ENCODE results near the gene POLR1H. TPM values are rescaled to one million over a fixed set of nuclear protein-coding genes. Genes with fewer than 3 reads are reported as not detected.

POLR1H gene
- total RNA-seq, 2 donors from 2014 or later, result 41.5 to 58.1 TPM

DNA sequence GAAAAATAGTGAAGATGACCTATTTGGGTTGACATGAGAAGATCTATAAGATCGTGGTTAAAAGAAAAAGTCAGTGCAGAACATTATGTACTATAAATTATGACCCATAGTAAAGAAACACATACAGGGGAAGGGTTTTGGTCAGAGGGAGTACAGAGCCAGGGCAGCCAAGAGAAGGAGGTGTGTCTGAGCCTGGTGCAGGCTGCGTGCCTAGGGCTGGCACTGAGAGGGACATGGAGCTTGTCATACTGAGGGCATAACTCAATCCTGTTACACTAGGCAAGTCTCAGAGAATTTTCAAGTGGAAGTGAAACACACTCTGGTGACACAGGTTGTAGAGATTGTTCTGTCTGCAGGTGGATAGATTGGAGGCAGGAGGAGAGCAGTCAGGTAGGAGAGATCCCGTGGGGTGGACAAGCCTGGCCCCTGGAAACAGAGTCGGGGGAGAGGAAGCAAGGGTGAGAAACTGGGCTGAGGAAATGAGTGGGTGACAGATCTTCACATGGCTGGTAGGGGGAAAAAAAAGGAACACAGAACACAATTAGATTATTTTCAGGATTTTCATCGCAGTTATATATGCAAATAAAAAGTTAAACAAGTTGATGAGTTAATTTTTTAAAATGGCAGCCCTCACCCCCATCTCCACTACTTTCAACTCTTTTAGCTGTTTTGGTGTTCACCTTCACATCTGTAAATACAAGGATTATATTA is 33.0 kb downstream of the POLR1H start:
- Mint-ChIP-seq H3K27ac (no peak overlapping the region), H3K4me1 (ENCODE audit: low read depth in 2 of 2) (no peaks in the 10 kb centered on the region), H3K4me3 (no peak overlapping the region), H3K36me3 (no peaks in the 10 kb centered on the region), H3K9me3 (no peaks in the 10 kb centered on the region), H3K27me3 (peaks cover 58 to 85% of the 10 kb centered on the region in 2 donors)
- DNase-seq (ENCODE audit: low spot score), result no peak
- ATAC-seq, result no peak

- no peaks in the 10 kb centered on the region for H3K36me3 Mint-ChIP-seq
- no peak overlapping the region for H3K27ac Mint-ChIP-seq
- H3K4me3 Mint-ChIP-seq, result no peak overlapping the region
Measured at GRCh38 chr6:30096829-30097228, 35.8 kb downstream of the POLR1H start.

GRCh38 chr6:30097902-30098768 is 37.1 kb downstream of the POLR1H start:
- Mint-ChIP-seq H3K27ac (no peak overlapping the region), H3K27me3 (peaks cover 63 to 77% of the 10 kb centered on the region in 2 donors), H3K4me3 (no peak overlapping the region), H3K36me3 (no peaks in the 10 kb centered on the region), H3K4me1 (ENCODE audit: low read depth in 2 of 2) (peaks cover 26 to 28% of the 10 kb centered on the region in 2 donors), H3K9me3 (no peaks in the 10 kb centered on the region)
- DNase-seq (ENCODE audit: low spot score), result no peak
- no peak for ATAC-seq

More at GRCh38 chr6:30096829-30097228, 35.8 kb downstream of the POLR1H start:
- no peak for DNase-seq (ENCODE audit: low spot score)
- no peak for ATAC-seq
- Mint-ChIP-seq H3K9me3 (no peaks in the 10 kb centered on the region), H3K4me1 (ENCODE audit: low read depth in 2 of 2) (peaks cover 17 to 19% of the 10 kb centered on the region in 2 donors), H3K27me3 (peaks cover 69 to 90% of the 10 kb centered on the region in 2 donors)

- ATAC-seq, result no peak
- Mint-ChIP-seq H3K27me3 (peaks cover 57 to 58% of the 10 kb centered on the region in 2 donors), H3K36me3 (no peaks in the 10 kb centered on the region), H3K9me3 (no peaks in the 10 kb centered on the region), H3K27ac (no peak overlapping the region), H3K4me3 (peak overlapping the region; percentile 61), H3K4me1 (ENCODE audit: low read depth in 2 of 2) (peaks cover 31 to 33% of the 10 kb centered on the region in 2 donors)
- DNase-seq (ENCODE audit: low spot score), result no peak
Measured at GRCh38 chr6:30100154-30100553, 39.1 kb downstream of the POLR1H start.

- ATAC-seq (no peak), DNase-seq (ENCODE audit: low spot score) (no peak)
- no peaks in the 10 kb centered on the region for H3K9me3 Mint-ChIP-seq
- no peaks in the 10 kb centered on the region for H3K36me3 Mint-ChIP-seq
- H3K4me3 Mint-ChIP-seq, result peak overlapping the region; percentile 79
- peaks cover 31 to 33% of the 10 kb centered on the region in 2 donors for H3K4me1 Mint-ChIP-seq (ENCODE audit: low read depth in 2 of 2)
- peaks cover 52 to 54% of the 10 kb centered on the region in 2 donors for H3K27me3 Mint-ChIP-seq
- no peak overlapping the region for H3K27ac Mint-ChIP-seq
Measured at GRCh38 chr6:30100585-30101443, 39.7 kb downstream of the POLR1H start.

- Mint-ChIP-seq H3K27me3 (peaks cover 49 to 55% of the 10 kb centered on the region in 2 donors), H3K4me3 (peak overlapping the region; percentile 79), H3K4me1 (ENCODE audit: low read depth in 2 of 2) (peaks cover 31 to 33% of the 10 kb centered on the region in 2 donors), H3K9me3 (no peaks in the 10 kb centered on the region), H3K27ac (peak overlapping the region in 1 of 2 donors; percentile 58), H3K36me3 (no peaks in the 10 kb centered on the region)
- ATAC-seq, result peak; percentile 88 to 94
- DNase-seq (ENCODE audit: low spot score), result peak; percentile 84
Measured at GRCh38 chr6:30101444-30102413, 40.7 kb downstream of the POLR1H start.

GRCh38 chr6:30102414-30102969 is 41.4 kb downstream of the POLR1H start:
- peak overlapping the region; percentile 79 for H3K4me3 Mint-ChIP-seq
- H3K27me3 Mint-ChIP-seq, result peaks cover 44 to 49% of the 10 kb centered on the region in 2 donors
- H3K27ac Mint-ChIP-seq, result peak overlapping the region in 1 of 2 donors; percentile 58
- peaks cover 31 to 33% of the 10 kb centered on the region in 2 donors for H3K4me1 Mint-ChIP-seq (ENCODE audit: low read depth in 2 of 2)
- ATAC-seq, result no peak
- no peaks in the 10 kb centered on the region for H3K9me3 Mint-ChIP-seq
- DNase-seq (ENCODE audit: low spot score), result no peak
- no peaks in the 10 kb centered on the region for H3K36me3 Mint-ChIP-seq

DNA sequence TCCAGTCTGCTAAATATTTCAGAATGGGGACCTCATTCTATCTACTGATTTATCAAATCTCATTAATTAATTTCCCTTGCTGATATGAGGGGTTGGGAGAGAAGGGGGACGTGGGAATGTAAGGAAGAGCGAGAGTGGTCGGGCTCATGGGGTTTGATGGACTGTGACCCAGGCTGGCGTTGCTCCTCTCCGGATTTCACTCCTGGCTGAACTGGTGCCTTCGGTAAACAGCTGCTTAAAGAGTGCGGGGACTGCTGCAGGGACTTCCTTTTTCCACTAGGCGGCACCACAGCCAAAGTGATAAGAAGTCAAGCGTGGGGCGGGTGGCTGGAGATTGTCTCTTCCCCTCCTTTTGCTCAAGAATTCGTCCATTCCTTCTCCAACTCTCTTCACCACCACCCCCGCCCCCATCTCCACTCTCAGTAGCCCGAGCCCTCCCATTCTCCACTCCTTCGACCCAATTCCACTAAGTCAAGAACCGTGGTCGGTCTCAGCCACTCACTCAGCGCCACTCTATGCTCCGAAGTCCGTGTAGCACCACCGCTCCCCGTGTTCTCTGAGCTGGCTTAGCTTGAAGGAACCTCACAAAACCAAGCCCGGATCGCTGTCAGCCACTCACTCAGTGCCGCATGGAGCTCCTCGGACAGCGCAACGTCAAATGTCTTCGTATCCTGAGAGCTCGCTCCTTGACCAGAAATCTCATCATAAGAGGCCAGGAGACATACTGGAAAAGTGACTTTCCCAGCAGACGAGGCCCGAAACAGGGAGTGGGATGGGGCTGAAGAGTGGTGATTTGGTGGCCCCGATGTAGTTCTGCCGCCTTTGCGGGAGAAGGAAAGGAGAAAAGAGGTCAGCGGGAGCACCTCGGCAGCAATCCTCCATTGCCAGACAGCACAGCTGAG is 42.2 kb downstream of the POLR1H start:
- Mint-ChIP-seq H3K4me3 (peak overlapping the region; percentile 79), H3K27me3 (peaks cover 44 to 50% of the 10 kb centered on the region in 2 donors), H3K27ac (peak overlapping the region in 1 of 2 donors; percentile 58), H3K9me3 (no peaks in the 10 kb centered on the region), H3K36me3 (no peaks in the 10 kb centered on the region), H3K4me1 (ENCODE audit: low read depth in 2 of 2) (peaks cover 35 to 37% of the 10 kb centered on the region in 2 donors)
- peak; percentile 83 to 85 for ATAC-seq
- peak; percentile 85 for DNase-seq (ENCODE audit: low spot score)

DNA sequence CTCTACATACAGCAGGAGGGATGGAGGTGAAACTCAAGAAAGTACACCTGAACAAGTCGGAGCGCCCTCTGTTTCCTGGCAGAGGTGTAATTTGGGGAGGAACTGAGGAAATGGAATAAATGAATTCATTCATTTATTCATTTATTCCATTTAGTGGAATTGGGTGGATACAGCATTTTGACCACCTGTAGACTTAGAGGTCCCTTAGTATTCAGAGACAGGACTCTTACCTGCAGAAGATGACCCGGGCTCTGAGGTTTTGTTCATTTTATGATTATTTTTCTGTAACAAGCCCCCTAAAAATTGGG is 42.8 kb downstream of the POLR1H start:
- no peaks in the 10 kb centered on the region for H3K36me3 Mint-ChIP-seq
- H3K27ac Mint-ChIP-seq, result no peak overlapping the region
- H3K4me3 Mint-ChIP-seq, result peak overlapping the region; percentile 79
- no peak for ATAC-seq
- no peak for DNase-seq (ENCODE audit: low spot score)
- H3K9me3 Mint-ChIP-seq, result no peaks in the 10 kb centered on the region
- peaks cover 37 to 40% of the 10 kb centered on the region in 2 donors for H3K4me1 Mint-ChIP-seq (ENCODE audit: low read depth in 2 of 2)
- H3K27me3 Mint-ChIP-seq, result peaks cover 44 to 49% of the 10 kb centered on the region in 2 donors

- Mint-ChIP-seq H3K27me3 (peaks cover 40 to 46% of the 10 kb centered on the region in 2 donors), H3K36me3 (no peaks in the 10 kb centered on the region), H3K27ac (no peak overlapping the region), H3K4me1 (ENCODE audit: low read depth in 2 of 2) (peaks cover 37 to 41% of the 10 kb centered on the region in 2 donors), H3K9me3 (no peaks in the 10 kb centered on the region), H3K4me3 (no peak overlapping the region)
- ATAC-seq (no peak), DNase-seq (ENCODE audit: low spot score) (no peak)
Measured at GRCh38 chr6:30104661-30105060, 43.6 kb downstream of the POLR1H start.

- ATAC-seq (no peak), DNase-seq (ENCODE audit: low spot score) (no peak)
- Mint-ChIP-seq H3K4me3 (no peak overlapping the region), H3K36me3 (no peaks in the 10 kb centered on the region), H3K27me3 (peaks cover 48 to 53% of the 10 kb centered on the region in 2 donors), H3K9me3 (no peaks in the 10 kb centered on the region), H3K27ac (no peak overlapping the region), H3K4me1 (ENCODE audit: low read depth in 2 of 2) (peaks cover 14 to 18% of the 10 kb centered on the region in 2 donors)
Measured at GRCh38 chr6:30111266-30111856, 50.3 kb downstream of the POLR1H start.
